Uterus (tissue), 2 donors: ENCODE results near the gene IL1RAP.

Experiments
- POLR2A ChIP-seq, 2 donors: fragments of 450-650 bp; IDR thresholded peaks; one replicate each; pipeline ENCODE4 v1.6.1; 2016; ENCODE audit warnings: antibody characterized with exemption in 2 of 2, mild to moderate bottlenecking in 1 of 2, moderate library complexity in 1 of 2
- TF ChIP-seq, protein P1 (sequence below), 4 experiments: fragments of 200-600 bp in 2 of 4; fragments of 450-650 bp in 2 of 4; sonication (generic) in 2 of 4; IDR thresholded peaks; one replicate each; pipeline ENCODE4 v1.5.1; 2016 to 2019; ENCODE audit warnings: antibody characterized with exemption in 4 of 4, mild to moderate bottlenecking in 2 of 4, moderate library complexity in 1 of 4

DNA sequence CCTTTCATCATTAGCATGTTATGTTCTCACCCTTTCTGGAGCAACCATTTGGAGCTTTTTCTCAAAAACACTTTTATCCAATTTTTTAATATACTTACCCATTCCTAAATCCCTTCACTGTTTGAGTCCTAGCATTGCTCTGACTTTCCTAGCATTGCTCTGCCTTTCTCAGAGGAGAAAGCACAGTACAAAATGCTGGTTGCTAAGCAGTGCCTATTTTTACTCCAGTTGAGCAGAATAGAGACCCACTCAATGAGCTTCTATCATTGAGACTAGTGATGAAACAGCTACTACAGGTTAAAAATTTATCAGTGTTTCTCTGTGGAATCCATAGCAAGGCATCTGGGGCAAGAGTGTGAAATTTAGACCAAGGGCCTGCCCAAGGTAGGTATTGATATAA lies 21.8 kb upstream of the IL1RAP start:
- no peak for TF ChIP-seq POLR2A (IDR thresholded peaks at IDR 0.05)
- TF ChIP-seq, protein P1, sequence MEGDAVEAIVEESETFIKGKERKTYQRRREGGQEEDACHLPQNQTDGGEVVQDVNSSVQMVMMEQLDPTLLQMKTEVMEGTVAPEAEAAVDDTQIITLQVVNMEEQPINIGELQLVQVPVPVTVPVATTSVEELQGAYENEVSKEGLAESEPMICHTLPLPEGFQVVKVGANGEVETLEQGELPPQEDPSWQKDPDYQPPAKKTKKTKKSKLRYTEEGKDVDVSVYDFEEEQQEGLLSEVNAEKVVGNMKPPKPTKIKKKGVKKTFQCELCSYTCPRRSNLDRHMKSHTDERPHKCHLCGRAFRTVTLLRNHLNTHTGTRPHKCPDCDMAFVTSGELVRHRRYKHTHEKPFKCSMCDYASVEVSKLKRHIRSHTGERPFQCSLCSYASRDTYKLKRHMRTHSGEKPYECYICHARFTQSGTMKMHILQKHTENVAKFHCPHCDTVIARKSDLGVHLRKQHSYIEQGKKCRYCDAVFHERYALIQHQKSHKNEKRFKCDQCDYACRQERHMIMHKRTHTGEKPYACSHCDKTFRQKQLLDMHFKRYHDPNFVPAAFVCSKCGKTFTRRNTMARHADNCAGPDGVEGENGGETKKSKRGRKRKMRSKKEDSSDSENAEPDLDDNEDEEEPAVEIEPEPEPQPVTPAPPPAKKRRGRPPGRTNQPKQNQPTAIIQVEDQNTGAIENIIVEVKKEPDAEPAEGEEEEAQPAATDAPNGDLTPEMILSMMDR (IDR thresholded peaks at IDR 0.05), result no peak
